PC-9 (cell line): Measurements from ENCODE around the gene PDE4D. TPM values are rescaled to one million over a fixed set of nuclear protein-coding genes. Genes with fewer than 3 reads are reported as not detected.

Experiments used
- BruUV-seq: library from RNA; stranded (reverse); fragments of 400-500 nt; replicated peaks from 2 replicates; lab custom pipeline; 2021; lab: Mats Ljungman, UMichigan
- CTCF ChIA-PET: fragments of 300-600 bp; sonication (Branson Sonifier 250); formaldehyde crosslinking; loops from one replicate; lab custom pipeline; 2022; ENCODE audit warnings: antibody characterized with exemption; lab: Charles Lee
- POLR2A ChIA-PET: fragments of 300-600 bp; sonication (Branson Sonifier 250); formaldehyde crosslinking; loops from one replicate; lab custom pipeline; 2022; ENCODE audit warnings: antibody characterized with exemption; ENCODE audit not compliant: unreplicated experiment; lab: Charles Lee
- DNase-seq, 2 experiments: peaks; one replicate each; pipeline versions ENCODE4 v3.0.0 to v3.0.0-alpha.2; 2015 to 2022; ENCODE audit warnings: mixed read lengths in 1 of 2
- H2AFZ ChIP-seq: fragments of 200-600 bp; sonication (generic); 2 replicates; pipeline ENCODE4 v1.8.1; 2017; ENCODE audit warnings: antibody characterized with exemption
- H3F3A ChIP-seq: fragments of 200-600 bp; sonication (generic); 2 replicates; pipeline ENCODE4 v1.8.1; 2017; ENCODE audit warnings: antibody characterized with exemption, mild to moderate bottlenecking, low read depth; ENCODE audit not compliant: insufficient read depth
- H3K27ac ChIP-seq: fragments of 200-600 bp; sonication (generic); 2 replicates; pipeline ENCODE4 v1.6.1; 2016; ENCODE audit warnings: mixed run types
- H3K27me3 ChIP-seq: fragments of 200-600 bp; sonication (generic); 2 replicates; pipeline ENCODE4 v1.6.1; 2016; ENCODE audit warnings: low read depth, mixed run types; ENCODE audit not compliant: insufficient read depth
- H3K36me3 ChIP-seq: fragments of 200-600 bp; sonication (generic); 2 replicates; pipeline ENCODE4 v1.6.1; 2016; ENCODE audit warnings: low read depth, mixed run types
- H3K4me1 ChIP-seq: fragments of 200-600 bp; sonication (generic); replicated peaks from 2 replicates; pipeline ENCODE4 v1.6.1; 2016; ENCODE audit warnings: mixed run types; ENCODE audit not compliant: insufficient read depth
- H3K4me2 ChIP-seq: fragments of 200-600 bp; sonication (generic); 2 replicates; pipeline ENCODE4 v1.6.1; 2017; ENCODE audit warnings: mixed run types
- H3K4me3 ChIP-seq: fragments of 200-600 bp; sonication (generic); 2 replicates; pipeline ENCODE4 v1.6.1; 2016; ENCODE audit warnings: mixed run types
- H3K79me2 ChIP-seq: fragments of 200-600 bp; sonication (generic); 2 replicates; pipeline ENCODE4 v1.6.1; 2017; ENCODE audit warnings: low read depth, mixed run types
- H3K9me2 ChIP-seq: fragments of 200-600 bp; sonication (generic); 2 replicates; pipeline ENCODE4 v1.8.1; 2017; ENCODE audit warnings: mild to moderate bottlenecking; ENCODE audit not compliant: insufficient read depth
- H3K9me3 ChIP-seq: fragments of 200-600 bp; sonication (generic); 2 replicates; pipeline ENCODE4 v1.8.1; 2016; ENCODE audit warnings: low read depth; ENCODE audit not compliant: insufficient read depth
- H4K20me1 ChIP-seq: fragments of 200-600 bp; sonication (generic); 2 replicates; pipeline ENCODE4 v1.8.1; 2017; ENCODE audit not compliant: insufficient read depth
- CTCF ChIP-seq: fragments of 200-600 bp; sonication (generic); conservative IDR thresholded peaks from 2 replicates; pipeline ENCODE4 v1.6.1; 2017; ENCODE audit warnings: mixed run types, antibody characterized with exemption, mild to moderate bottlenecking, moderate library complexity
- EZH2 ChIP-seq: fragments of 200-600 bp; sonication (generic); IDR thresholded peaks from 2 replicates; pipeline ENCODE4 v1.8.0; 2017; ENCODE audit warnings: antibody characterized with exemption, low read depth
- intact Hi-C: fragments of 100-400 bp; cut with micrococcal nuclease; formaldehyde crosslinking; loops from one replicate; pipeline ENCODE4 v1.10.0; 2022; ENCODE audit not compliant: unreplicated experiment
- total RNA-seq: library from RNA; stranded (reverse); gene quantifications from 2 replicates; pipeline ENCODE4 v1.2.3, GENCODE V29; 2021

Gene PDE4D
- total RNA-seq, 1 experiment from 2014 or later: 9.8 TPM

GRCh38 chr5:59123595-59124561, 769.6 kb downstream of the PDE4D start:
- ChIA-PET POLR2A (no interaction called here), CTCF (no interaction called here)
- no TSS peak for BruUV-seq

DNA sequence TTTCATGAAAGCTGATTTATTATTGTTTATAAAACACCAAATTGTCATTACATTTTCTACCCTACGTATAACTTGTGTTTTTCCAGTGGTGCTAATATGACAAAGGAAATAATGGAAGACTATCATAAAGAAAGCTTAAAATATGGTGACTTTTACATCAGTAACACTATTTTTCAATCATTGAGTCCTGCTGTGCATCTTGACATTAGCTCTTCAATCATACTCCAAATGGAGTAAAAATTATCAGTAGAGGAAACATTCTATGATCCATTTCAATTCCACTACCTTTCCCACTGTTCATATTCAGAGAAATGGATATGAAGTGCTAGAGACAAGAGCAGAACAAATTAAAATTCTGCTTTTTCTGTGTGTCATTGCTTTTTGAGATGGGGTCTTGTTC, 774.0 kb downstream of the PDE4D start:
- no TSS peak for BruUV-seq

More at GRCh38 chr5:59123595-59124561, 769.6 kb downstream of the PDE4D start:
- intact Hi-C loops: no loop called here
- no peaks in the 10 kb centered on the region for H3K9me3 ChIP-seq
- H3K79me2 ChIP-seq: no peaks in the 10 kb centered on the region
- no peak overlapping the region for H2AFZ ChIP-seq
- DNase-seq: no peak
- no peaks in the 10 kb centered on the region for H3K36me3 ChIP-seq
- H3K4me1 ChIP-seq: peaks cover 11% of the 10 kb centered on the region; the same call in 1 of the 2 replicates
- no peak overlapping the region for H3K4me3 ChIP-seq
- H3F3A ChIP-seq: no peaks in the 10 kb centered on the region
- H3K27ac ChIP-seq: no peak overlapping the region
- no peaks in the 10 kb centered on the region for H3K27me3 ChIP-seq
- no peaks in the 10 kb centered on the region for H4K20me1 ChIP-seq
- no peaks in the 10 kb centered on the region for H3K9me2 ChIP-seq
- no peak overlapping the region for H3K4me2 ChIP-seq
- TF ChIP-seq CTCF: no peak
- TF ChIP-seq EZH2: no peak

GRCh38 chr5:59117320-59117719, 776.2 kb downstream of the PDE4D start:
- H3K27ac ChIP-seq: no peak overlapping the region
- no peaks in the 10 kb centered on the region for H3K36me3 ChIP-seq
- H3K9me3 ChIP-seq: no peaks in the 10 kb centered on the region
- H4K20me1 ChIP-seq: no peaks in the 10 kb centered on the region
- H3K4me2 ChIP-seq: no peak overlapping the region
- H3K4me1 ChIP-seq: 0 out of 2 replicates have a peak, but pooled peaks cover 4% of the 10 kb centered on the region
- no peaks in the 10 kb centered on the region for H3K79me2 ChIP-seq
- H3K4me3 ChIP-seq: no peak overlapping the region
- no peak for DNase-seq
- CTCF ChIA-PET: no interaction called here
- intact Hi-C loops: no loop called here
- H3F3A ChIP-seq: no peaks in the 10 kb centered on the region
- no peaks in the 10 kb centered on the region for H3K9me2 ChIP-seq
- TF ChIP-seq EZH2: no peak
- no peak for TF ChIP-seq CTCF
- H3K27me3 ChIP-seq: no peaks in the 10 kb centered on the region
- BruUV-seq: no TSS peak
- POLR2A ChIA-PET: interaction anchor here (0.5 kb wide), 1 partner anchor 1501 kb away, joined by 8 read pairs; no protein-coding TSS in a partner anchor
- no peak overlapping the region for H2AFZ ChIP-seq

More for the DNA sequence above, 774.0 kb downstream of the PDE4D start:
- no peaks in the 10 kb centered on the region for H3K9me3 ChIP-seq
- ChIA-PET POLR2A (interaction anchor here (0.7 kb wide), 1 partner anchor 7 kb away, joined by 4 read pairs; no protein-coding TSS in a partner anchor), CTCF (no interaction called here)
- no peak overlapping the region for H3K27ac ChIP-seq
- no peaks in the 10 kb centered on the region for H3K79me2 ChIP-seq
- no peaks in the 10 kb centered on the region for H3K9me2 ChIP-seq
- H3K4me2 ChIP-seq: no peak overlapping the region
- H3F3A ChIP-seq: no peaks in the 10 kb centered on the region
- no peaks in the 10 kb centered on the region for H3K27me3 ChIP-seq
- no peak for DNase-seq
- H4K20me1 ChIP-seq: no peaks in the 10 kb centered on the region
- intact Hi-C loops: no loop called here
- 0 out of 2 replicates have a peak, but pooled peaks cover 4% of the 10 kb centered on the region for H3K4me1 ChIP-seq
- no peak overlapping the region for H3K4me3 ChIP-seq
- H2AFZ ChIP-seq: no peak overlapping the region
- no peak for TF ChIP-seq CTCF
- no peak for TF ChIP-seq EZH2
- no peaks in the 10 kb centered on the region for H3K36me3 ChIP-seq
